ENCODE data around the gene CMTM8. TPM values are rescaled to one million over a fixed set of nuclear protein-coding genes. Genes with fewer than 3 reads are reported as not detected.

CMTM8 gene
- total RNA-seq, 1 experiment from 2014 or later = 28.5 TPM

DNA sequence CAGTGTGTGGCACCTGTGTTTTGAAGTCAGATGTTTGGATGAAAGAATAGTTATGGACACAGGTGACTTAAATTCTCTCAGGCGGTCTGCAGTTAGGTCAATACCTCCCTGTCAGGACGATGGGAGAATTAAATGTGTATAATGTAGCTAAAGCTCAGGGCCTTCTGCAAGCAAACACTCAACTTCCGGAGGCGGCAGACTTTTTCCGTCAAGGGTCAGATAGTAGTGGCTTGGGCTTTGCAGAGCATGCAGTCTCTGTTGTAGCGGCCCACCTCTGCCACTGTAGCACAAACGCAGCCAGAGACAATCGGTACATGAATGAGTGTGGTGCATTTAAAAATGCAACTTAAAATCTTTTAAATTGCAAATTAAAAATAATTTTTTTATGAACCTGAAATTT is 47.4 kb downstream of the CMTM8 start:
- TF ChIP-seq, protein P1, sequence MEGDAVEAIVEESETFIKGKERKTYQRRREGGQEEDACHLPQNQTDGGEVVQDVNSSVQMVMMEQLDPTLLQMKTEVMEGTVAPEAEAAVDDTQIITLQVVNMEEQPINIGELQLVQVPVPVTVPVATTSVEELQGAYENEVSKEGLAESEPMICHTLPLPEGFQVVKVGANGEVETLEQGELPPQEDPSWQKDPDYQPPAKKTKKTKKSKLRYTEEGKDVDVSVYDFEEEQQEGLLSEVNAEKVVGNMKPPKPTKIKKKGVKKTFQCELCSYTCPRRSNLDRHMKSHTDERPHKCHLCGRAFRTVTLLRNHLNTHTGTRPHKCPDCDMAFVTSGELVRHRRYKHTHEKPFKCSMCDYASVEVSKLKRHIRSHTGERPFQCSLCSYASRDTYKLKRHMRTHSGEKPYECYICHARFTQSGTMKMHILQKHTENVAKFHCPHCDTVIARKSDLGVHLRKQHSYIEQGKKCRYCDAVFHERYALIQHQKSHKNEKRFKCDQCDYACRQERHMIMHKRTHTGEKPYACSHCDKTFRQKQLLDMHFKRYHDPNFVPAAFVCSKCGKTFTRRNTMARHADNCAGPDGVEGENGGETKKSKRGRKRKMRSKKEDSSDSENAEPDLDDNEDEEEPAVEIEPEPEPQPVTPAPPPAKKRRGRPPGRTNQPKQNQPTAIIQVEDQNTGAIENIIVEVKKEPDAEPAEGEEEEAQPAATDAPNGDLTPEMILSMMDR (IDR thresholded peaks at IDR 0.05; ENCODE audit: insufficient read depth in 1 of 2, low read depth in 1 of 2, low read length in 1 of 2, severe bottlenecking in 1 of 2, unreplicated experiment in 1 of 2) = no peak
- Mint-ChIP-seq H3K9me3 (ENCODE audit: unreplicated experiment) (no peaks in the 10 kb centered on the region), H3K27me3 (ENCODE audit: insufficient read depth, unreplicated experiment) (no peaks in the 10 kb centered on the region), H3K4me3 (ENCODE audit: unreplicated experiment) (no peak overlapping the region), H3K27ac (ENCODE audit: unreplicated experiment) (no peak overlapping the region), H3K4me1 (ENCODE audit: low read depth, unreplicated experiment) (peaks cover 23% of the 10 kb centered on the region), H3K36me3 (ENCODE audit: insufficient read depth, unreplicated experiment) (no peaks in the 10 kb centered on the region)
- intact Hi-C loops (cut with micrococcal nuclease; ENCODE audit: unreplicated experiment) = no loop called here
- no peak for DNase-seq
- Histone ChIP-seq H3K36me3 (ENCODE audit: control insufficient read depth, insufficient read depth, low read length) (no peaks in the 10 kb centered on the region), H3K4me3 (ENCODE audit: low read depth, low read length) (no peak overlapping the region), H3K9me3 (no peaks in the 10 kb centered on the region), H3K4me1 (peaks cover 35% of the 10 kb centered on the region), H3K27me3 (replicated peaks; ENCODE audit: control insufficient read depth, insufficient read depth, low read length) (no peaks in the 10 kb centered on the region)
- ChIA-PET POLR2A (no interaction called here), CTCF (no interaction called here)
- BruUV-seq (replicated peaks) = no TSS peak

DNA sequence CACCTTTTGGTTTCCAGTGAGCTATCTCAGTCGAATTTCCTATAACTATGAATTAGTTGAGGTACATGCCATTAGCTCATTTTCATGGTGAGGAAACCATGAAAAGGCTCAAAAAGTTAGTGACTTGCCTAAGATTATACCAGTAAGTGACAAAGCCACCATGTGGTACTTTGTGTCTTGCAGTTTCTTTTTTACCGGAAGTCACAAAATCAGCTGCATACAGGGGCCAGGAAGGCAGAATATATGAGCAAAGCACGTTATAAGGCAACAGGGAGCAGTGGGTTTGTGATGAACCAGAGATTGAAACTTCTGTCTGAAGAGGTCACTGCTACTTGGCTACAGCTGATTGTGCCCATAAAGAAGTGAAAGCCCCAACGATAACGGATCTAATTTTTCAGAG is 50.3 kb downstream of the CMTM8 start:
- BruUV-seq (replicated peaks) = no TSS peak
- TF ChIP-seq, protein P1 (IDR thresholded peaks at IDR 0.05; ENCODE audit: insufficient read depth in 1 of 2, low read depth in 1 of 2, low read length in 1 of 2, severe bottlenecking in 1 of 2, unreplicated experiment in 1 of 2) = no peak
- H3K9me3 Mint-ChIP-seq (ENCODE audit: unreplicated experiment) = no peaks in the 10 kb centered on the region

DNA sequence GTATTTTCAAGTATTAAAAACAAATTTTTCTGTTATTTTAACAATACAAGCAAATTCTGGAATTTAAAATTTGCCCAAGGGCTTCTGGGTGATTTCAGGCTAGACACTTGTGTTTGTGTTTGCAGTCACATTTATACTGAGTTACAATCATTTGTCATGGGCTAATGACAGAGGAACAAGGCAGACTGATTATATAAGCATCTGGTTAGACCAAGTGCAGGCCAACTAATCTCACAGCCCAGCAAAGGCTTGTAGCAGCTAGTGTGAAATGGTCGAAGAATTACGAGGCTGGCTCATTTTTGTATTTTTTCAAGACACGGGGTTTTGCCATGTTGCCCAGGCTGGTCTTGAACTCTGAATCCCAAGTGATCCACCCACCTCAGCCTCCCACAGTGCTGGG is 52.1 kb downstream of the CMTM8 start:
- ChIA-PET CTCF (no interaction called here), POLR2A (no interaction called here)
- peaks cover 9% of the 10 kb centered on the region for H3K36me3 Mint-ChIP-seq (ENCODE audit: insufficient read depth, unreplicated experiment)
- Histone ChIP-seq H3K4me1 (peaks cover 36% of the 10 kb centered on the region), H3K4me3 (ENCODE audit: low read depth, low read length) (no peak overlapping the region), H3K36me3 (ENCODE audit: control insufficient read depth, insufficient read depth, low read length) (no peaks in the 10 kb centered on the region), H3K9me3 (no peaks in the 10 kb centered on the region), H3K27me3 (replicated peaks; ENCODE audit: control insufficient read depth, insufficient read depth, low read length) (no peaks in the 10 kb centered on the region)
- no peaks in the 10 kb centered on the region for H3K27me3 Mint-ChIP-seq (ENCODE audit: insufficient read depth, unreplicated experiment)
- no TSS peak for BruUV-seq (replicated peaks)
- no peak for DNase-seq
- TF ChIP-seq, protein P1 (IDR thresholded peaks at IDR 0.05; ENCODE audit: insufficient read depth in 1 of 2, low read depth in 1 of 2, low read length in 1 of 2, severe bottlenecking in 1 of 2, unreplicated experiment in 1 of 2) = no peak
- no peaks in the 10 kb centered on the region for H3K9me3 Mint-ChIP-seq (ENCODE audit: unreplicated experiment)
- no peak overlapping the region for H3K27ac Mint-ChIP-seq (ENCODE audit: unreplicated experiment)
- H3K4me3 Mint-ChIP-seq (ENCODE audit: unreplicated experiment) = no peak overlapping the region
- intact Hi-C loops (cut with micrococcal nuclease; ENCODE audit: unreplicated experiment) = no loop called here
- H3K4me1 Mint-ChIP-seq (ENCODE audit: low read depth, unreplicated experiment) = peaks cover 17% of the 10 kb centered on the region

More for the DNA sequence above, 50.3 kb downstream of the CMTM8 start:
- Histone ChIP-seq H3K27me3 (replicated peaks; ENCODE audit: control insufficient read depth, insufficient read depth, low read length) (no peaks in the 10 kb centered on the region), H3K9me3 (no peaks in the 10 kb centered on the region), H3K4me1 (peaks cover 38% of the 10 kb centered on the region), H3K36me3 (ENCODE audit: control insufficient read depth, insufficient read depth, low read length) (no peaks in the 10 kb centered on the region), H3K4me3 (ENCODE audit: low read depth, low read length) (no peak overlapping the region)
- H3K27me3 Mint-ChIP-seq (ENCODE audit: insufficient read depth, unreplicated experiment) = no peaks in the 10 kb centered on the region
- intact Hi-C loops (cut with micrococcal nuclease; ENCODE audit: unreplicated experiment) = no loop called here
- H3K36me3 Mint-ChIP-seq (ENCODE audit: insufficient read depth, unreplicated experiment) = peaks cover 5% of the 10 kb centered on the region
- POLR2A ChIA-PET = no interaction called here
- no peak for DNase-seq
- H3K4me3 Mint-ChIP-seq (ENCODE audit: unreplicated experiment) = no peak overlapping the region
- CTCF ChIA-PET = no interaction called here
- H3K4me1 Mint-ChIP-seq (ENCODE audit: low read depth, unreplicated experiment) = peaks cover 10% of the 10 kb centered on the region
- no peak overlapping the region for H3K27ac Mint-ChIP-seq (ENCODE audit: unreplicated experiment)
